Spleen (tissue), 7 donors: ENCODE measurements around the gene TSPAN9.

Source experiments
- CTCF ChIP-seq, 11 experiments: fragments of 200-600 bp in 7 of 11; fragments of 450-650 bp in 4 of 11; sonication (generic) in 4 of 11; IDR thresholded peaks in 8 of 11; conservative IDR thresholded peaks in 3 of 11; 1 replicate in 7 of 11; 2 replicates in 4 of 11; pipeline versions ENCODE4 v1.4.0 to v1.8.0; 2016 to 2021; ENCODE audit warnings: antibody characterized with exemption in 11 of 11, inconsistent platforms in 4 of 11, mild to moderate bottlenecking in 1 of 11
- POLR2A ChIP-seq, 3 donors: fragments of 450-650 bp; IDR thresholded peaks; one replicate each; pipeline ENCODE4 v1.5.1; 2017; ENCODE audit warnings: antibody characterized with exemption in 3 of 3, mild to moderate bottlenecking in 1 of 3
- POLR2AphosphoS5 ChIP-seq, 3 donors: sonication (generic); formaldehyde crosslinking; IDR thresholded peaks; one replicate each; pipeline ENCODE4 v1.5.1; 2017; ENCODE audit warnings: antibody characterized with exemption in 3 of 3
- donor health status: DM: no; HTN: no; CAD: no; lungs with moderate emphysema.
- donor health status: DM: no; HTN: no; CAD: no.
- donor health status: DM: no; HTN: no; CAD: no.

GRCh38 chr12:3213768-3214167, 136.6 kb downstream of the TSPAN9 start:
- TF ChIP-seq CTCF (IDR thresholded peaks at IDR 0.05 in 8 of 11, conservative IDR thresholded peaks at IDR 0.05 in 3 of 11) = no peak
- no peak for TF ChIP-seq POLR2A (IDR thresholded peaks at IDR 0.05)
- TF ChIP-seq POLR2AphosphoS5 (IDR thresholded peaks at IDR 0.05) = no peak
